ENCODE measurements around the gene NOL7. TPM values are rescaled to one million over a fixed set of nuclear protein-coding genes. Genes with fewer than 3 reads are reported as not detected.

NOL7 gene
- total RNA-seq, 1 donor from 2014 or later = 49.1 TPM

DNA sequence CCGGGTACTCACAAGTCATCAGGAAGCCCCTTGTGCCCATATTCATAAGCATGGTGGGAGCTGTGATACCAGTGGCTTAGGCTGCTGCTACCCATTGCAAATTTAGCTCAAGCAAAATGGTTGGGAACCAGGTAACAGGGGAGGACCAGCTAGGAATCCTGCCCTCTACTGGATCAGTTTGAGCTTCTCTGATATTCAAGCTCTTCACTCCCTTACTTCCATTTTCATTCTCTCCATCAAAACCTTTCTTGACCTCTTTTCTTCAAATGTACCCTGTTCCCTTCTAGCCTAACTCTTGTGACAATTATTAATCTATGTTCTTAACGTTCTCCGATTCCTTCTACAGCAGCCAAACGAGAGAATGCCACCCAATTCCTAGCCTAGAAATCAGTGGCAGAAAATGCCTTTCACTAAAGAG is 9.7 kb downstream of the NOL7 start:
- no peak overlapping the region for H3K27ac Mint-ChIP-seq (ENCODE audit: unreplicated experiment)

DNA sequence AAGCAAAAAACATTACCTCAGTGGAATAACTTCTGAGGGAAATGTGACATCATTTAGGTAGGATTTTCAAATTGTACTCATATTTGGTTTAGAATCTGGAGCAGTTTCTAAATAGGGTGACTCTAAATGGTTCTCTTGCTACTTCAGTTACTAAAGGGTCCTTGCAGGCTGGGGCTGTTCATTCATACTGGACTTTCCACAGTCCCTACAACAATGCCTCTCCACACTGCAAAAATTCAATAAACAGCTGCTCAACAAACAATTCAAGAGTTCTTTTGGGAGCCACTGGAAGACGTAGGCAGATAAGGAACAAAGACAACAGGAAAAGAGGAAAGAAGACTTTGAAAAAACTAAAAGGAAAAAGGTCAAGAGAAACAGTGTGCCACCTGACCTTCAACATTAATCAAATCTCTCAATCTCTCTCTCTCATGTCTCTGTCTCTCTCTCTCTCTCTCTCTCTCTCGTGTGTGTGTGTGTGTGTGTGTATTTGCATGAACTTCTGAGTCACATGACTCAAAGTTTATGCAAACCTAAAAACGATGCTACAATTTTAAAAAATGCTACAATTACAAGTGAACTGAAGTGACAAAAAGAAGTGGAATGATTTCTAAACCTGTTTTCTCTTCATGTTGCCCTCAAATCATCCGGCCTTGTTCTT is 14.5 kb downstream of the NOL7 start:
- TF ChIP-seq, protein P1, sequence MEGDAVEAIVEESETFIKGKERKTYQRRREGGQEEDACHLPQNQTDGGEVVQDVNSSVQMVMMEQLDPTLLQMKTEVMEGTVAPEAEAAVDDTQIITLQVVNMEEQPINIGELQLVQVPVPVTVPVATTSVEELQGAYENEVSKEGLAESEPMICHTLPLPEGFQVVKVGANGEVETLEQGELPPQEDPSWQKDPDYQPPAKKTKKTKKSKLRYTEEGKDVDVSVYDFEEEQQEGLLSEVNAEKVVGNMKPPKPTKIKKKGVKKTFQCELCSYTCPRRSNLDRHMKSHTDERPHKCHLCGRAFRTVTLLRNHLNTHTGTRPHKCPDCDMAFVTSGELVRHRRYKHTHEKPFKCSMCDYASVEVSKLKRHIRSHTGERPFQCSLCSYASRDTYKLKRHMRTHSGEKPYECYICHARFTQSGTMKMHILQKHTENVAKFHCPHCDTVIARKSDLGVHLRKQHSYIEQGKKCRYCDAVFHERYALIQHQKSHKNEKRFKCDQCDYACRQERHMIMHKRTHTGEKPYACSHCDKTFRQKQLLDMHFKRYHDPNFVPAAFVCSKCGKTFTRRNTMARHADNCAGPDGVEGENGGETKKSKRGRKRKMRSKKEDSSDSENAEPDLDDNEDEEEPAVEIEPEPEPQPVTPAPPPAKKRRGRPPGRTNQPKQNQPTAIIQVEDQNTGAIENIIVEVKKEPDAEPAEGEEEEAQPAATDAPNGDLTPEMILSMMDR (IDR thresholded peaks at IDR 0.05) = no peak
- no peak for DNase-seq (ENCODE audit: low spot score)
- peaks cover 23% of the 10 kb centered on the region for H3K4me1 Mint-ChIP-seq (ENCODE audit: low read depth)
- peaks cover 20% of the 10 kb centered on the region for H3K36me3 Mint-ChIP-seq (ENCODE audit: low read depth)
- no peak overlapping the region for H3K4me3 Mint-ChIP-seq (ENCODE audit: unreplicated experiment)
- no peaks in the 10 kb centered on the region for H3K9me3 Mint-ChIP-seq (ENCODE audit: low read depth)
- no peak overlapping the region for H3K27ac Mint-ChIP-seq (ENCODE audit: unreplicated experiment)
- H3K27me3 Mint-ChIP-seq (ENCODE audit: low read depth) = no peaks in the 10 kb centered on the region

More for the DNA sequence above, 9.7 kb downstream of the NOL7 start:
- TF ChIP-seq, protein P1 (IDR thresholded peaks at IDR 0.05) = peak; percentile 75
- DNase-seq (ENCODE audit: low spot score) = no peak
- no peaks in the 10 kb centered on the region for H3K9me3 Mint-ChIP-seq (ENCODE audit: low read depth)
- no peak overlapping the region for H3K4me3 Mint-ChIP-seq (ENCODE audit: unreplicated experiment)
- peaks cover 16% of the 10 kb centered on the region for H3K36me3 Mint-ChIP-seq (ENCODE audit: low read depth)
- no peaks in the 10 kb centered on the region for H3K27me3 Mint-ChIP-seq (ENCODE audit: low read depth)
- peaks cover 4% of the 10 kb centered on the region for H3K4me1 Mint-ChIP-seq (ENCODE audit: low read depth)

DNA sequence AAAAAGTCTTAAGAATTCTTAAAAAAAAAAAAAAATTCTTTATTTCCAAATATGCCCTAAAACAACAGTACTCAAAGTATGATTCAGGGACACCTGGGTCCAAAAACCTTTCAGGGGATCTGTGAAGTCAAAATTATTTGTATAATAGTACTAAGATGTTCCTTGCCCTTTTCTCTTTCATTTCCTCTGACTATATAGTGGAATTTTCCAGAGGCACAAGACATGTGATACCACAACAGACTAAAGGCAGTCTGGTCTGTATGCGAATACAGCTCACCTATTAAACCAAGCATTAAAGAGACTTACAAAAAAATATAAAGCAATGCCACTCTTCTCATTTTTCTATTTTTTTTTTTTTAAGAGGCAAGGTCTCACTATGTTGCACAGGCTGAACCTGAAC is 15.4 kb downstream of the NOL7 start:
- TF ChIP-seq, protein P1 (IDR thresholded peaks at IDR 0.05) = no peak
- DNase-seq (ENCODE audit: low spot score) = no peak
- Mint-ChIP-seq H3K4me1 (ENCODE audit: low read depth) (peaks cover 23% of the 10 kb centered on the region), H3K27me3 (ENCODE audit: low read depth) (no peaks in the 10 kb centered on the region), H3K36me3 (ENCODE audit: low read depth) (peaks cover 19% of the 10 kb centered on the region), H3K27ac (ENCODE audit: unreplicated experiment) (no peak overlapping the region), H3K9me3 (ENCODE audit: low read depth) (no peaks in the 10 kb centered on the region), H3K4me3 (ENCODE audit: unreplicated experiment) (no peak overlapping the region)

DNA sequence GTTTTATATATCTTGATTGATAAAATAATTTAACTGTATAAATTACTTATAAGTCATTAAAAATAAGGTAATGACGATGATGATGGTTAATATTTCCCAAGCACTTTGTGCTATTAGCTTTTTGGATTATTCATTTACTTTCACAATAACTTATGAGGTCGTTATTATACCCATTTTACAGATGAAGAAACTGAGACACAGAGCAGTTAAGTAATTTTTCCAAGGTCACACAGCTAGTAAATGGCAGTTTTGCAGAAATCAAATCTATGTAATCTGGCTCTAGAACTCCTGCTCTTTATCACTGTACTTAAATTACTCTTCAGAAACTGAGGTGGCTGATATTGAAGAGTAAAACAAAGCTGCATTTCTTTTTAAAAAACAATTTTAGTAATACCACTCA is 18.2 kb downstream of the NOL7 start:
- peaks cover 23% of the 10 kb centered on the region for H3K4me1 Mint-ChIP-seq (ENCODE audit: low read depth)

DNA sequence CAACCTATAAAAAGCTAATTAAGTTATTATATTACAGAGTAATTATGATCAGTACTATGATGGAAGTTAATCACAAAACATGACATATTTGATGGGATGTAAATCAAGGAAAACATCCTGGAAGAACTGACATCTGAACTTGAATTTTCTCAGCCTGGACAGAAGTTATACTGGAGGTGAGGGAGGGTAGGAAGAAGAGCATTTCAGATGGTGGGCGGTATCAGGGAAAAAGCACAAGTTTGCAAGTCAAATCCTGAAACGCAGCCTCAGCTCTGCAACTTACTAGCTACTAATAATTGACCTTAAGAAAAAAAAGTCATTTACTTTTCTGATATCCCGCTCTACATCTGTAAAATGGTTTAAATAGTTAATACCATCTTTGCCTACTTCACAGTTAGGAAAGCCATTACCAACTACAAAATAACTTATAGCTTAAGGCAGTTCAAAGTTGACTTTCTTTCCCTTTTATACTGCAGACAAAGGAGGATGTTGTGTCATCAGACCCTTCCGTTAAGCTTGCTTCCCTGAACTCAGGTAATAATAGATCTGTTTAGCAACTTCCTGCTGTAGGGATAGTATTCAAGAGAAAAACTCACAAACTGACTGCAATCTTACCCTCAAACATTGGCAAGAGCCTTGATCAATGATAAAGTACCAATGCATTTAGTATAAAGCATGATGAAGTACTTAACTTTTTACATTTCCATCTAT is 21.0 kb downstream of the NOL7 start:
- TF ChIP-seq, protein P1 (IDR thresholded peaks at IDR 0.05) = no peak
- H3K9me3 Mint-ChIP-seq (ENCODE audit: low read depth) = no peaks in the 10 kb centered on the region
- H3K27ac Mint-ChIP-seq (ENCODE audit: unreplicated experiment) = no peak overlapping the region
- no peaks in the 10 kb centered on the region for H3K27me3 Mint-ChIP-seq (ENCODE audit: low read depth)
- peaks cover 35% of the 10 kb centered on the region for H3K36me3 Mint-ChIP-seq (ENCODE audit: low read depth)
- peaks cover 22% of the 10 kb centered on the region for H3K4me1 Mint-ChIP-seq (ENCODE audit: low read depth)
- no peak overlapping the region for H3K4me3 Mint-ChIP-seq (ENCODE audit: unreplicated experiment)
- DNase-seq (ENCODE audit: low spot score) = no peak

More for the DNA sequence above, 18.2 kb downstream of the NOL7 start:
- H3K27ac Mint-ChIP-seq (ENCODE audit: unreplicated experiment) = no peak overlapping the region
- H3K9me3 Mint-ChIP-seq (ENCODE audit: low read depth) = no peaks in the 10 kb centered on the region
- TF ChIP-seq, protein P1 (IDR thresholded peaks at IDR 0.05) = no peak
- no peaks in the 10 kb centered on the region for H3K27me3 Mint-ChIP-seq (ENCODE audit: low read depth)
- peaks cover 30% of the 10 kb centered on the region for H3K36me3 Mint-ChIP-seq (ENCODE audit: low read depth)
- H3K4me3 Mint-ChIP-seq (ENCODE audit: unreplicated experiment) = no peak overlapping the region
- DNase-seq (ENCODE audit: low spot score) = no peak

Data from chondrocyte (in vitro differentiated cells).